GM12874 (cell line): ENCODE data around the gene ARHGEF1.

Source experiments
- CTCF ChIP-seq: IDR thresholded peaks from 2 replicates; pipeline ENCODE4 v1.5.1; 2011; ENCODE audit warnings: low read depth, mild to moderate bottlenecking, control low read depth, low read length, moderate library complexity; ENCODE audit not compliant: insufficient read depth

ARHGEF1 gene

GRCh38 chr19:41923045-41923788 is 40.2 kb downstream of the ARHGEF1 start:
- TF ChIP-seq CTCF = no peak

GRCh38 chr19:41924151-41925145 is 41.5 kb downstream of the ARHGEF1 start:
- TF ChIP-seq CTCF = no peak

- no peak for TF ChIP-seq CTCF
Observed at GRCh38 chr19:41925208-41926003, 42.4 kb downstream of the ARHGEF1 start.

- TF ChIP-seq CTCF = no peak
Observed at GRCh38 chr19:41926028-41926762, 43.2 kb downstream of the ARHGEF1 start.

- TF ChIP-seq CTCF = no peak
Observed at GRCh38 chr19:41926763-41927496, 43.9 kb downstream of the ARHGEF1 start.

- TF ChIP-seq CTCF = no peak
Observed at GRCh38 chr19:41927497-41928192, 44.7 kb downstream of the ARHGEF1 start.
